HepG2 (cell line): Measurements from ENCODE around the gene CEBPE. TPM values are rescaled to one million over a fixed set of nuclear protein-coding genes. Genes with fewer than 3 reads are reported as not detected.

Experiments
- CREB3 ChIP-seq: sonication (generic); formaldehyde crosslinking; IDR thresholded peaks from 2 replicates; pipeline ENCODE4 v1.5.0; 2020; ENCODE audit warnings: missing genetic modification reagents
- DBP ChIP-seq: sonication (generic); formaldehyde crosslinking; IDR thresholded peaks from 2 replicates; pipeline ENCODE4 v1.4.0; 2020; ENCODE audit warnings: missing genetic modification reagents; ENCODE audit errors: not compliant biosample characterization
- GTF3A ChIP-seq: sonication (generic); formaldehyde crosslinking; conservative IDR thresholded peaks from 2 replicates; pipeline ENCODE4 v1.4.0; 2020; ENCODE audit warnings: mild to moderate bottlenecking, missing genetic modification reagents
- KMT2B ChIP-seq: IDR thresholded peaks from 2 replicates; pipeline ENCODE4 v1.6.1; 2016; ENCODE audit warnings: missing genetic modification reagents, missing compliant biosample characterization
- MAZ ChIP-seq, 2 experiments: sonication (generic) in 1 of 2; formaldehyde crosslinking in 1 of 2; IDR thresholded peaks; 2 replicates each; pipeline versions ENCODE4 v1.5.0 to v1.6.1; 2012 to 2020; ENCODE audit warnings: low read depth in 2 of 2, mild to moderate bottlenecking in 2 of 2, borderline replicate concordance in 1 of 2, improper control_type of control experiment in 1 of 2, low read length in 1 of 2, missing genetic modification reagents in 1 of 2, moderate library complexity in 1 of 2
- MLLT10 ChIP-seq: sonication (generic); formaldehyde crosslinking; IDR thresholded peaks from 2 replicates; pipeline ENCODE4 v1.4.0; 2020; ENCODE audit warnings: missing genetic modification reagents
- PAF1 ChIP-seq: IDR thresholded peaks from 2 replicates; pipeline ENCODE4 v1.6.1; 2016; ENCODE audit warnings: missing genetic modification reagents, missing compliant biosample characterization
- PATZ1 ChIP-seq: sonication (generic); formaldehyde crosslinking; IDR thresholded peaks from 2 replicates; pipeline ENCODE4 v1.4.0; 2020; ENCODE audit warnings: missing genetic modification reagents
- PBX2 ChIP-seq: IDR thresholded peaks from 2 replicates; pipeline ENCODE4 v1.6.1; 2016; ENCODE audit warnings: control low read depth
- PLRG1 ChIP-seq: fragments of 450-650 bp; conservative IDR thresholded peaks from 2 replicates; pipeline ENCODE4 v1.6.1; 2016
- RNF2 ChIP-seq: fragments of 450-650 bp; conservative IDR thresholded peaks from 2 replicates; pipeline ENCODE4 v1.6.1; 2016; ENCODE audit warnings: low read depth
- WIZ ChIP-seq: sonication (generic); formaldehyde crosslinking; IDR thresholded peaks from 2 replicates; pipeline ENCODE4 v1.5.1; 2020; ENCODE audit warnings: mild to moderate bottlenecking, missing genetic modification reagents
- ZNF276 ChIP-seq: sonication (generic); formaldehyde crosslinking; IDR thresholded peaks from 2 replicates; pipeline ENCODE4 v1.4.0; 2020; ENCODE audit warnings: mild to moderate bottlenecking, low read depth, missing genetic modification reagents
- ZNF280D ChIP-seq: sonication (generic); formaldehyde crosslinking; IDR thresholded peaks from 2 replicates; pipeline ENCODE4 v1.5.1; 2020; ENCODE audit warnings: mild to moderate bottlenecking, missing genetic modification reagents
- ZNF296 ChIP-seq: sonication (generic); formaldehyde crosslinking; conservative IDR thresholded peaks from 2 replicates; pipeline ENCODE4 v1.5.0; 2020; ENCODE audit warnings: mild to moderate bottlenecking, missing genetic modification reagents
- ZNF441 ChIP-seq: sonication (generic); formaldehyde crosslinking; IDR thresholded peaks from 2 replicates; pipeline ENCODE4 v1.7.0; 2021; ENCODE audit warnings: missing genetic modification reagents, borderline replicate concordance
- polyA plus RNA-seq, 8 experiments: library from polyadenylated mRNA; depleted of rRNA in 3 of 8; stranded (reverse) in 7 of 8; unstranded in 1 of 8; fragments of >200 nt; fragmentation: Illumina TruSeq in 4 of 8; extraction: Trizol in 4 of 8; gene quantifications; 2 replicates each; pipeline versions ENCODE4 v1.2.1 to v1.2.3, GENCODE V29; 2011 to 2016; ENCODE audit warnings: low read depth in 4 of 8, missing spikeins in 1 of 8, mixed read lengths in 1 of 8; ENCODE audit not compliant: insufficient read depth in 1 of 8
- total RNA-seq, 5 experiments: library from RNA; depleted of rRNA; stranded (reverse); fragments of >200 nt; fragmentation: Illumina TruSeq; extraction: Trizol; gene quantifications; 2 replicates each; pipeline ENCODE4 v1.2.3, GENCODE V29; 2016; ENCODE audit warnings: low read depth in 1 of 5
- TF ChIP-seq, protein P1 (sequence below): IDR thresholded peaks from 2 replicates; pipeline ENCODE4 v1.6.1; 2016; ENCODE audit warnings: missing compliant biosample characterization, missing genetic modification reagents, borderline replicate concordance

CEBPE gene
- total and polyA plus RNA-seq, 2 of the 13 experiments (the other 11 are each of a cell fraction or from before 2014, with no cell fraction given) = 0.09 to 0.11 TPM

DNA sequence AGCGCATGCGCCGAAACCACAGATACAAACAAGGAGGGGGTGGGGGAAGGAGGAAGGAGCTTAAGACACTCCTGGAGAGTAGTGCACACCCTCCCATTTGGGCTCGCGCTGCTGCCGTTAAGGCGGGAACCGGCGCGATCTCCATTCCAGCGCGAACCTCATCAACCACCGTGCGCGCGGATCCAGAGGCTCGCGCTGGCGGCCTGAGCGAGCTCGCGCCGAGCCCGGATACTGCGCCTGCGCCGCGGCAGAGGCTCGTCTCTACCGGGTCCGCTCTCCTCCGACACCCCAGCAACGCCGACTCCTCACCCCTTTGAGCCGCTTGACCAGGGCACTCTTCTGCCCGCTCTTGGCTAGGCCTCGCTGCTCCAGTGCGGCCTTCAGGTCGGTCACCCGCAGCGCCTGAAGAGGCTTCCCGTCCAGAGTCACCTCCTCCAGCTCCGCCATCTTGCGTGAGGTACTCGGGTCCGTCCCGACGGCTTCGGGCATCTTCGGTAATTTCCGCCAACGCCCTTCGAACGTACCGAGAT lies 24.3 kb downstream of the CEBPE start, which contains the start of gene ACIN1 (continued):
- TF ChIP-seq MLLT10 (CRISPR knock-in tag) = 0 out of 2 replicates have a peak, but pooled peaks have one; percentile 69
- peak; percentile 99 for TF ChIP-seq GTF3A (CRISPR knock-in tag)
- TF ChIP-seq MAZ (IDR thresholded peaks at IDR 0.05; ENCODE audit: borderline replicate concordance, low read depth, low read length) = no peak; the same call in none of the 2 replicates
- peak; percentile 96 for TF ChIP-seq MAZ (CRISPR knock-in tag; IDR thresholded peaks at IDR 0.05; ENCODE audit: low read depth)
- TF ChIP-seq PAF1 (CRISPR knock-in tag) = no peak; the same call in 1 of the 2 replicates
- TF ChIP-seq PLRG1 = no peak
- peak; percentile 96; the same call in 1 of the 2 replicates for TF ChIP-seq RNF2
- TF ChIP-seq CREB3 = peak; percentile 77; the same call in 1 of the 2 replicates
- TF ChIP-seq DBP (CRISPR knock-in tag) = peak; percentile 77
- TF ChIP-seq ZNF441 = peak; percentile 95
- TF ChIP-seq PATZ1 (CRISPR knock-in tag) = peak; percentile 5; the same call in 1 of the 2 replicates
- TF ChIP-seq, protein P1, sequence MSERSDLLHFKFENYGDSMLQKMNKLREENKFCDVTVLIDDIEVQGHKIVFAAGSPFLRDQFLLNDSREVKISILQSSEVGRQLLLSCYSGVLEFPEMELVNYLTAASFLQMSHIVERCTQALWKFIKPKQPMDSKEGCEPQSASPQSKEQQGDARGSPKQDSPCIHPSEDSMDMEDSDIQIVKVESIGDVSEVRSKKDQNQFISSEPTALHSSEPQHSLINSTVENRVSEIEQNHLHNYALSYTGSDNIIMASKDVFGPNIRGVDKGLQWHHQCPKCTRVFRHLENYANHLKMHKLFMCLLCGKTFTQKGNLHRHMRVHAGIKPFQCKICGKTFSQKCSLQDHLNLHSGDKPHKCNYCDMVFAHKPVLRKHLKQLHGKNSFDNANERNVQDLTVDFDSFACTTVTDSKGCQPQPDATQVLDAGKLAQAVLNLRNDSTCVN (CRISPR knock-in tag) = peak; percentile 80; the same call in 1 of the 2 replicates
- TF ChIP-seq ZNF296 (CRISPR knock-in tag) = no peak
- TF ChIP-seq WIZ (CRISPR knock-in tag) = peak; percentile 98
- TF ChIP-seq ZNF280D = peak; percentile 95
- no peak; the same call in 1 of the 2 replicates for TF ChIP-seq PBX2
- TF ChIP-seq ZNF276 = peak; percentile 97
- TF ChIP-seq KMT2B (CRISPR knock-in tag) = peak; percentile 92
